GM10266 (cell line): ENCODE measurements around the gene FDPS.

Source experiments
- DNase-seq: peaks from one replicate; pipeline ENCODE4 v3.0.0; 2012; ENCODE audit errors: extremely low spot score
- CTCF ChIP-seq: IDR thresholded peaks from 2 replicates; pipeline ENCODE4 v1.5.1; 2012; ENCODE audit warnings: mild to moderate bottlenecking, low read depth; ENCODE audit not compliant: control insufficient read depth, insufficient read depth; ENCODE audit errors: missing control alignments

Gene FDPS

GRCh38 chr1:155296661-155297060 is 12.0 kb upstream of the FDPS start:
- no peak for TF ChIP-seq CTCF
- no peak for DNase-seq

- no peak for DNase-seq
- TF ChIP-seq CTCF: no peak
Observed at GRCh38 chr1:155297384-155297783, 11.3 kb upstream of the FDPS start.

GRCh38 chr1:155300024-155300423 is 8.6 kb upstream of the FDPS start:
- no peak for TF ChIP-seq CTCF

GRCh38 chr1:155300553-155301329 is 7.9 kb upstream of the FDPS start:
- no peak for TF ChIP-seq CTCF
- DNase-seq: no peak

More at GRCh38 chr1:155300024-155300423, 8.6 kb upstream of the FDPS start:
- DNase-seq: no peak

GRCh38 chr1:155301342-155301841 is 7.3 kb upstream of the FDPS start, which contains the start of gene PKLR:
Gene PKLR (minus strand): TSS chr1:155301438. CDS start chr1:155301395, 43 bp downstream.
- no peak for TF ChIP-seq CTCF

GRCh38 chr1:155304558-155305063 is 4.1 kb upstream of the FDPS start:
- DNase-seq: no peak
- no peak for TF ChIP-seq CTCF

More at GRCh38 chr1:155301342-155301841, 7.3 kb upstream of the FDPS start, which contains the start of gene PKLR:
- no peak for DNase-seq

GRCh38 chr1:155305881-155306391 is 2.7 kb upstream of the FDPS start:
- no peak for TF ChIP-seq CTCF
- DNase-seq: no peak
